Hematopoietic multipotent progenitor cell treated with erythropoietin and hydrocortisone succinate and interleukin-3 and kit ligand, for 4 days (in vitro differentiated cells): ENCODE data around the gene NKD2.
"Not testable (repeated sequence)": the region's sequence is repeated elsewhere in the genome, so short reads cannot be mapped to it uniquely, and the experiment has no call there.

Experiments used
- DNase-seq: peaks from one replicate; pipeline ENCODE4 v3.0.0-alpha.2; 2015

The NKD2 gene

GRCh38 chr5:979100-979817 is 29.3 kb upstream of the NKD2 start:
- no peak for DNase-seq

- no peak for DNase-seq
Measured at GRCh38 chr5:980001-980588, 28.5 kb upstream of the NKD2 start.

GRCh38 chr5:980966-981365 is 27.6 kb upstream of the NKD2 start:
- DNase-seq: no peak

GRCh38 chr5:981456-981855 is 27.1 kb upstream of the NKD2 start:
- DNase-seq: no peak

- DNase-seq: no peak
Measured at GRCh38 chr5:982377-983237, 26.0 kb upstream of the NKD2 start.

GRCh38 chr5:983238-983524 is 25.4 kb upstream of the NKD2 start:
- DNase-seq: no peak

GRCh38 chr5:983568-983967 is 25.0 kb upstream of the NKD2 start:
- DNase-seq: no peak

GRCh38 chr5:984774-985173 is 23.8 kb upstream of the NKD2 start:
- DNase-seq: no peak

GRCh38 chr5:987761-988160 is 20.8 kb upstream of the NKD2 start:
- no peak for DNase-seq

- DNase-seq: no peak
Measured at GRCh38 chr5:988322-988721, 20.3 kb upstream of the NKD2 start.

GRCh38 chr5:989961-990530 is 18.6 kb upstream of the NKD2 start:
- peak; percentile 51 for DNase-seq

- DNase-seq: no peak
Measured at GRCh38 chr5:991472-992267, 16.9 kb upstream of the NKD2 start.

GRCh38 chr5:994272-994607 is 14.4 kb upstream of the NKD2 start:
- DNase-seq: no peak

- DNase-seq: no peak
Measured at GRCh38 chr5:994821-995220, 13.8 kb upstream of the NKD2 start.

- no peak for DNase-seq
Measured at GRCh38 chr5:995318-995717, 13.3 kb upstream of the NKD2 start.

- peak; percentile 63 for DNase-seq
Measured at GRCh38 chr5:997001-997474, 11.6 kb upstream of the NKD2 start.

GRCh38 chr5:997711-998110 is 10.9 kb upstream of the NKD2 start:
- no peak for DNase-seq

GRCh38 chr5:998246-999031 is 10.2 kb upstream of the NKD2 start:
- DNase-seq: no peak

- DNase-seq: no peak
Measured at GRCh38 chr5:999032-999501, 9.5 kb upstream of the NKD2 start.

GRCh38 chr5:999724-1000123 is 8.9 kb upstream of the NKD2 start:
- no peak for DNase-seq

GRCh38 chr5:1000329-1000728 is 8.3 kb upstream of the NKD2 start:
- no peak for DNase-seq

GRCh38 chr5:1000831-1001230 is 7.8 kb upstream of the NKD2 start:
- not testable (repeated sequence) for DNase-seq
